IPS DF 4.7 (cell line): Measurements from ENCODE around the gene LRRC27.

Source experiments
- DNase-seq: peaks from one replicate; pipeline ENCODE4 v3.0.0-alpha.2; 2013; ENCODE audit warnings: low spot score; ENCODE audit errors: extremely low read depth

LRRC27 gene

GRCh38 chr10:132357286-132358058 lies 25.5 kb downstream of the LRRC27 start:
- DNase-seq, result no peak

- no peak for DNase-seq
These were observed 27.5 kb downstream of the LRRC27 start for GRCh38 chr10:132359305-132360040.

GRCh38 chr10:132360766-132361447 lies 28.9 kb downstream of the LRRC27 start:
- DNase-seq, result peak; percentile 16

GRCh38 chr10:132361581-132362101 lies 29.6 kb downstream of the LRRC27 start:
- DNase-seq, result no peak

- DNase-seq, result no peak
These were observed 30.2 kb downstream of the LRRC27 start for GRCh38 chr10:132362151-132362611.

- DNase-seq, result no peak
These were observed 31.4 kb downstream of the LRRC27 start for GRCh38 chr10:132363376-132363775.

GRCh38 chr10:132363921-132364593 lies 32.1 kb downstream of the LRRC27 start:
- DNase-seq, result no peak

- no peak for DNase-seq
These were observed 32.6 kb downstream of the LRRC27 start for GRCh38 chr10:132364594-132364970.

- DNase-seq, result no peak
These were observed 33.1 kb downstream of the LRRC27 start for GRCh38 chr10:132365102-132365501.

- DNase-seq, result no peak
These were observed 34.0 kb downstream of the LRRC27 start for GRCh38 chr10:132366006-132366405.

- DNase-seq, result no peak
These were observed 34.5 kb downstream of the LRRC27 start for GRCh38 chr10:132366499-132366898.

GRCh38 chr10:132368391-132368790 lies 36.4 kb downstream of the LRRC27 start:
- DNase-seq, result no peak

GRCh38 chr10:132368881-132369635 lies 37.1 kb downstream of the LRRC27 start:
- DNase-seq, result no peak

- DNase-seq, result no peak
These were observed 37.7 kb downstream of the LRRC27 start for GRCh38 chr10:132369636-132370185.

GRCh38 chr10:132370426-132371340 lies 38.7 kb downstream of the LRRC27 start:
- DNase-seq, result no peak

- DNase-seq, result no peak
These were observed 39.7 kb downstream of the LRRC27 start for GRCh38 chr10:132371641-132372081.

GRCh38 chr10:132372516-132373095 lies 40.6 kb downstream of the LRRC27 start:
- no peak for DNase-seq

- no peak for DNase-seq
These were observed 41.4 kb downstream of the LRRC27 start for GRCh38 chr10:132373241-132373955.
